Measurements from ENCODE around the gene PSMB3. TPM values are rescaled to one million over a fixed set of nuclear protein-coding genes. Genes with fewer than 3 reads are reported as not detected.

The PSMB3 gene
- total RNA-seq, 2 experiments from 2014 or later = 335 to 348 TPM

DNA sequence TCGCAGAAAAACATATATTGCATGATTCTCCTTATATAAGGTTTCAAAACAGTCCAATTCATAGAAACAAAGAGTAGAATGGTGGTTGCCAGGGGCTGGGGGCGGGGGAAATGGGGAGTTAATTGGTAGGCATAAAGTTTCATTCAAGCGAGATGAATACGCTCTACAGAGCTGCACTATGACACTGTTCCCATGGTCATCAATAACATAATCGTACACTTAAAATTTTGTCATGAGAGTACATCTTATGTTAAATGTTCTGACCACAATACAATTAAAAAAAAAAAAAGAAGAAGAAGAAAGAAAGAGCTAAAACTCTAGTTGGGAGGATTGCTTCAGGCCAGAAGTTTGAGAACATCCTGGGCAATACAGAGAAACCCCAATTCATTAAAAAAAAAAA is 41.7 kb downstream of the PSMB3 start:
- Mint-ChIP-seq H3K27ac (no peak overlapping the region), H3K4me3 (no peak overlapping the region), H3K27me3 (no peaks in the 10 kb centered on the region), H3K36me3 (peaks cover 3% of the 10 kb centered on the region), H3K4me1 (ENCODE audit: low read depth) (peaks cover 37% of the 10 kb centered on the region), H3K9me3 (no peaks in the 10 kb centered on the region)
- no peak for DNase-seq
- ChIA-PET POLR2A (interaction anchor here (0.5 kb wide), 1 partner anchor 53 kb away, joined by 4 read pairs; no protein-coding TSS in a partner anchor), CTCF (no interaction called here)
- intact Hi-C loops (cut with micrococcal nuclease) = no loop called here

DNA sequence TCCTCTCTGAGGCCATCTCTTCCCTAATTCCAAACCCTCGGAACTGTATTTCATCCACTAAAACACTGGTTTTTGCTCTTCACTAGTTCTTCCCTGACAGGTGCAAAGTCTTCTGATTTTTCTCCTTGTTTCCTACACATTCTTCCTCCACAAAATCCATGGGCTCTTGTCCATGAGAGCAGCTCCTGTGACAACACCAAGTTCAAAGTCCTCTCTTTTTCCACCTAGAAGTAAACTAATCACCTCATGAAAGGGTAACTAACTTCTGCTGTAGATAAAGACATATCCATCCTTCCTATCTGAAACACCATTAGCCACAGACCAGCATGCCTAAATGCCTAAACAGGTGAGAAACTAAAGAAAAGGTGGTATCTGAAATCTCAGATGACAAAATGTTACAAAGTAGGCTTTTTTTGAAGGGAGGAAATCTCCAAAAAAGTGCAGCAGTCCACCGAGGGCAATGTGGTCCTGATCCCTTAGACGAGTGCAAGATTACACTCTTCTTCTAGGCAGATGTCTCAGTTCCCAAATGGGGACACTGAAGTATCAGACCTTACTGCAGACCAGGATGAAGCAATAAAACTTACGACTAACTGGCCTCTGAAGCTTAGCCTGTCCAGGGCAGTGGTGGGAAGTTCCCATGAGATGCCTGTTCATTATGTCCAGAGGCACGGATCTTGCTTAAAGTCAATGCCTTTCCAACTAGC is 44.1 kb downstream of the PSMB3 start:
- POLR2A ChIA-PET = no interaction called here
- peaks cover 39% of the 10 kb centered on the region for H3K4me1 Mint-ChIP-seq (ENCODE audit: low read depth)
- no peaks in the 10 kb centered on the region for H3K9me3 Mint-ChIP-seq
- no peak overlapping the region for H3K27ac Mint-ChIP-seq
- H3K27me3 Mint-ChIP-seq = no peaks in the 10 kb centered on the region
- CTCF ChIA-PET = no interaction called here
- H3K36me3 Mint-ChIP-seq = peaks cover 10% of the 10 kb centered on the region
- DNase-seq = no peak
- intact Hi-C loops (cut with micrococcal nuclease) = no loop called here
- no peak overlapping the region for H3K4me3 Mint-ChIP-seq

DNA sequence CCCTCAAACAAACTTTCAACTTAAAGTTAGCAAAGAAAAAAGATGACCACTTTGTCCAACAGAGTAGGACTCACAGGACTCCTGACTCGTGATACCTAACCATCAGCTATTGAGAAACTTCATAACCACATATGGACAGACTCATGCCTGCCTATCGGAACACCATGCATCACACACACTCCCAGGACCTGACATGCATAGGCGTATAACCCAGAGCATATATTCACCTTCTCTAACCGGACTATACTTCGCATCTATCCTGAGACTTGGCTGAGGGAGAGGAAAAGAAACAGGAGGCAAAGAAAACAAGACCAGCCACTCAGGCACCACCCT is 44.6 kb downstream of the PSMB3 start:
- no peak for DNase-seq
- peaks cover 39% of the 10 kb centered on the region for H3K4me1 Mint-ChIP-seq (ENCODE audit: low read depth)
- H3K36me3 Mint-ChIP-seq = peaks cover 15% of the 10 kb centered on the region
- intact Hi-C loops (cut with micrococcal nuclease) = no loop called here
- H3K27me3 Mint-ChIP-seq = no peaks in the 10 kb centered on the region
- H3K9me3 Mint-ChIP-seq = no peaks in the 10 kb centered on the region
- H3K4me3 Mint-ChIP-seq = peak overlapping the region; percentile 24
- CTCF ChIA-PET = interaction anchor here (1.3 kb wide), 1 partner anchor 62 kb away, joined by 6 read pairs; no protein-coding TSS in a partner anchor
- H3K27ac Mint-ChIP-seq = no peak overlapping the region
- POLR2A ChIA-PET = no interaction called here

DNA sequence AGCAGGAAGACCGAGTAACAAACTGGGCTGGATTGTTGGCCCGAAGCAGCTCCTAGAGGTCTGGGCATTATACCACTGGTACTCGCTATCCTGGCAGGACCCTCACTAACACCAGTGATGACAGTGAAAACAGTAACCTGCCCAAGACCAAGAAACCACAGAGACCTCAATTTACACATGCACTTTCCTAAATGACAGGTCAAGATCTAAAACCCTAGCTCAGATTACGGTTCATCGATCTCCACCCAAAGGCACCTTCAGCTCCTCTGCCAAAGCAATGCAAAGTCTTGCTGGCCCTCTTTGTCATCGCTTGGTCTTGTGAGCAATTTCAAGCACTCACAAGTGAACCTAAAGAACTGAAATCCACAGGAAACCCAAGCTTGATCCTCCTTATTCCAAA is 45.3 kb downstream of the PSMB3 start:
- Mint-ChIP-seq H3K27ac (peak overlapping the region; percentile 86), H3K4me1 (ENCODE audit: low read depth) (peaks cover 39% of the 10 kb centered on the region), H3K4me3 (peak overlapping the region; percentile 80), H3K36me3 (peaks cover 18% of the 10 kb centered on the region), H3K27me3 (no peaks in the 10 kb centered on the region), H3K9me3 (no peaks in the 10 kb centered on the region)
- ChIA-PET POLR2A (no interaction called here), CTCF (interaction anchor here (0.6 to 1.3 kb wide), 3 partner anchors 30 to 68 kb away, joined by 3 to 6 read pairs (median 3); no protein-coding TSS in a partner anchor)
- DNase-seq = no peak
- intact Hi-C loops (cut with micrococcal nuclease) = loop anchor here (2.0 kb wide), 1 partner anchor 45 kb away; the partner anchor contains the start of gene PSMB3

DNA sequence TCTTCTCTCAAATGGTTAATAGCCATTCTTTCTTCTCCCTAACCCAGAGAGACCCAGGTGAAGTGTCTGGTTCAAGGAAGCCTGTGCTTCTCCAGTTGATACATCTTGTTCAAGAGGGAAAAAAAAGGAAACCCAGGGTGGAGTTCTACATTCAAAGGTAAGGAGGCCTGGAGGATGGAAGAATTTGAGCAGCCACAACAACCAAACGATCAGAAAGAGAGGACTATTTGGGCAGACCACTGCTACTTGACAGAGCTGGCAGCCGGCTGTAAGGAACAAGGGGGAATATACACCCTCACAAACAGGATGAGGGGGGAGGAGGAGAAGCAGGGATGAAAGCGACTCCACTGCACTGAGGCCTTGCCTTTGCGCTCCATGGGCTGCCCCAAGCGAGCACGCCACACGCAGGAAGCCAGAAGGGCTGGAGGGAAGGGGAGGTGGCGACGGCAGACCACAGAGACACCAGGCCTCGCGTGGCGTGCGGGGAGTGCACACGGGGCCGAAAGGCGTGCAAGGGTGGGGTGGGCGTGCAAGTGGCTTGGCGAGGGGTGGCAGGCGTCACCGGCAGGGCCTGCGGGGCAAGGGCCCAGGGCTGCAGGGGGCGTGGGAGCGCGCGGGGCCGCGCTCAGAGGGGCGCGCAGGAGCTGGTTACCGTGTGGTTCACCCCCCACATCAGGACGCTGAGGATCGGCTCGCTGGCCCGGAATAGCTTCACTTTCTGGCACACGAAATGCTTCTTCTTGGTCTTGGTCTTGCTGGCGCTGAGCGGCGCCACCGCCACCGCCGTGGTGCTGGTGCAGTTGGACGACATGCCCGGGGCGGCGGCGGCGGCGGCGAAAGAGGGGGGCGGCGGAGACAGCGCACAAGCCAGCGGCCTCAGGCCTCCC is 46.3 kb downstream of the PSMB3 start:
- peak; percentile 69 for DNase-seq
- Mint-ChIP-seq H3K27me3 (no peaks in the 10 kb centered on the region), H3K36me3 (peaks cover 20% of the 10 kb centered on the region), H3K4me3 (peak overlapping the region; percentile 80), H3K9me3 (no peaks in the 10 kb centered on the region), H3K27ac (peak overlapping the region; percentile 86), H3K4me1 (ENCODE audit: low read depth) (peaks cover 39% of the 10 kb centered on the region)
- ChIA-PET CTCF (interaction anchor here (0.8 to 1.3 kb wide), 3 partner anchors 31 to 122 kb away, joined by 3 to 6 read pairs (median 4); no protein-coding TSS in a partner anchor), POLR2A (interaction anchor here (1.0 kb wide), 1 partner anchor 55 kb away, joined by 3 read pairs; the partner anchor contains the start of gene RPL23)
- intact Hi-C loops (cut with micrococcal nuclease) = loop anchor here (1.0 to 2.0 kb wide), 2 partner anchors 46 to 71 kb away; partner anchors contain the start of genes LASP1 and PSMB3

DNA sequence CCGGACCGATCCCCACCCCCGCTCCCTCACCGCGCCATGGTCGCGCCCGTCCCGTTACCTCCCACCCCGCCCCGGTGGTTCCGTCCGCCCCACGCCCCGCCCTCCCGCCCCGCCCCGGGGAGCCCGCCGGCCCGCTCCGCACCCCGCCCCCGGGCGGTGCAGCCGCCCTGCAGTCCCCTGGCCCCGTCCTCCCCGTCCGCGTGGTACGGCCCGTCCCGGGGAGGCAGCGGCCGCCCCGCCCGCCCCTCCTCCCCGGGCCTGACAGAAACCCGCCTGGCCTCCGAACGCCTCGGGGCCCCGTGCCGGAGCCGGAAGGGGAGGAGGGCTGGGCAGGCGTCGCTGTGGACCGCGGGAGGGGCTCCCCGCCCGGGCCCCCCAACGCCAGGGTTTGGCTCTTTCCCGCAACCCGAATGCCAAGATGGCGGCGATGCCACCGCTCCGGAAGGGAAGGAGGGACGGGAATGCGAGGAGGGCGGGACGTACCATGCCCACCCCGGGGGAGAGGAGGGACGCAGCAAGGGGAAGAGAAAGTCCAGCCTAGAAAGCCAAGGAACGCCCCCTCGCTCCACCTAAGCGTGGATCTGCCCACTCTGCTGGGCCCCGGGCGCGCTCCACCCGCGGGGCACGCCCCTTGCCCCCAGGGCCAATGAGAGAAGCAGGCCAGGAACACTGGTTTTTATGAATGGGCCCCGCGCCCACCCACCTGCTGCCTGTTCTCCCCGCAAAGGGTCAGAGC is 47.1 kb downstream of the PSMB3 start, which contains the start of gene PIP4K2B:
Gene PIP4K2B, minus strand, starts transcription at position 56 of the 736 bp plus-strand sequence. CDS start 132 bp downstream, outside the sequence.
- peak within 1 kb of the TSS; percentile 80 for H3K4me3 Mint-ChIP-seq
- peaks cover 33% of the 10 kb centered on the region for H3K4me1 Mint-ChIP-seq (ENCODE audit: low read depth)
- H3K9me3 Mint-ChIP-seq = no peaks in the 10 kb centered on the region
- intact Hi-C loops (cut with micrococcal nuclease) = loop anchor here (1.0 to 2.0 kb wide), 3 partner anchors 26 to 71 kb away; partner anchors contain the start of genes CWC25, LASP1 and PSMB3
- peak within 1 kb of the TSS; percentile 86 for H3K27ac Mint-ChIP-seq
- H3K27me3 Mint-ChIP-seq = no peaks in the 10 kb centered on the region
- ChIA-PET CTCF (interaction anchor here (0.7 to 1.3 kb wide), 2 partner anchors 123 to 401 kb away, joined by 3 to 4 read pairs; partner anchors contain the start of gene RPL19), POLR2A (interaction anchor here (1.0 kb wide), 1 partner anchor 54 kb away, joined by 3 read pairs; the partner anchor contains the start of gene RPL23)
- peak; percentile 94 for DNase-seq
- peaks cover 25% of the 10 kb centered on the region for H3K36me3 Mint-ChIP-seq

DNA sequence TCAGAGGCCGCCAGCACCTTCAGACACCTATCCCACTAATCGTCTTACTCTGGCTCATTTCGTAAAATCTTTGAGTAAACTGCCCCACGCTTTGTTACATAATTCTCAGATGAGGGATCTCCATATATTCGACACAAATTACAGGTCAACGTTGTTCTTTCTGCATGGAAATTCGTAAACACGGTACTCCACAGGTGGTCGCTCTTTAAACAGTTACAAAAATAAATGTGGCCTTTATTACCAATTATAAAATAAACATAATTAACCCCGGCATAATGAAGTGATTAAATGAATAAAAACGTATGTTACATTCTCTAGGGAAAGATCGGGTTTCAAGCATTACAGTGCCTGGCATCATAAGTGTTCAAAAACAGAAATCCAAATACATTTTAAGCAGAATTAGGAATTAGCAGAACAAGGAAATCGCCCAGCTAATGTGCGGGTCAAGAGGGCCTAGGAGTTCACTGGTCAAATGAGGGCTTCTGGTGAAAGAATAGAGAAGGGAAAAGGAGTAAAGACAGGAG is 47.8 kb downstream of the PSMB3 start:
- H3K27ac Mint-ChIP-seq = peak overlapping the region; percentile 79
- H3K4me1 Mint-ChIP-seq (ENCODE audit: low read depth) = peaks cover 33% of the 10 kb centered on the region
- intact Hi-C loops (cut with micrococcal nuclease) = loop anchor here (1.0 kb wide), 1 partner anchor 25 kb away; the partner anchor contains the start of gene CWC25
- peak overlapping the region; percentile 74 for H3K4me3 Mint-ChIP-seq
- ChIA-PET CTCF (interaction anchor here (0.7 kb wide), 1 partner anchor 400 kb away, joined by 3 read pairs; the partner anchor contains the start of gene RPL19), POLR2A (no interaction called here)
- peaks cover 26% of the 10 kb centered on the region for H3K36me3 Mint-ChIP-seq
- DNase-seq = no peak
- no peaks in the 10 kb centered on the region for H3K27me3 Mint-ChIP-seq
- no peaks in the 10 kb centered on the region for H3K9me3 Mint-ChIP-seq

DNA sequence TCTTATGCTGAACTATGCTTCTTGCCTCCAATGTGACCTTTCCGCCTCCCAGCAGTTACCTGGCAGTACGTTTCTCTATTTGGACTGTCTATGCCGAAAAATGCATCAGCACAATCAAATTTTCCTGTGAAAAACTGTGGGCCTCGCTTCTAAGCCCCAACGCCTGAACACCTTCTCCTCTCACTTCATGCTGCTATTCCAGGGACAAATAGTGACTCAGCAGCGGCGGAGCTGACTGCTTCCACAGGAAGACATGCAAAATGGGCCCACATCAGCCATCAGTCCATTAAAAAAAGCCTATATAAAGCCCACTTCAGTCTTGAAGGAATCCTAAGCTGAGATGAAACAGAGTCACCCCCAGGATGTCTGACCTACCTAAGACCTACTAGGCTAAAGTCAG is 57.3 kb downstream of the PSMB3 start:
- ChIA-PET POLR2A (no interaction called here), CTCF (no interaction called here)
- no peak for DNase-seq
- Mint-ChIP-seq H3K9me3 (no peaks in the 10 kb centered on the region), H3K27ac (no peak overlapping the region), H3K4me1 (ENCODE audit: low read depth) (no peaks in the 10 kb centered on the region), H3K27me3 (no peaks in the 10 kb centered on the region), H3K4me3 (no peak overlapping the region), H3K36me3 (peaks cover 37% of the 10 kb centered on the region)
- intact Hi-C loops (cut with micrococcal nuclease) = no loop called here

Small RNA genes lying within 50 kb of the gene (microRNA-seq; reads per million reads assigned to microRNA genes)
- gene MIR4726 (ENCODE audit: borderline microRNAs expressed, borderline number of aligned reads, borderline replicate concordance) = 4.7 reads per million, percentile 12 among the genes with 10 or more reads in this experiment

Other genes with a start within 250 kb of the PSMB3 start
- gene SRCIN1, start 146.8 kb upstream of the PSMB3 start, total RNA-seq = 1 to 10 TPM in 1 of 2 experiments, under 1 TPM in 1; 0.92 to 1.6 TPM
- 10 to 100 TPM; 37.1 to 38.0 TPM for gene EPOP, start 77.8 kb upstream of the PSMB3 start, total RNA-seq
- gene MLLT6, start 47.5 kb upstream of the PSMB3 start, total RNA-seq = 100 to 1,000 TPM; 204 to 221 TPM
- gene CISD3, start 22.4 kb upstream of the PSMB3 start, total RNA-seq = 10 to 100 TPM; 54.7 to 59.1 TPM
- 1 to 10 TPM; 3.4 to 4.2 TPM for gene PCGF2, start 4.4 kb upstream of the PSMB3 start, total RNA-seq
- 10 to 100 TPM; 37.8 to 37.9 TPM for gene PIP4K2B, start 46.8 kb downstream of the PSMB3 start, total RNA-seq
- gene CWC25, start 72.6 kb downstream of the PSMB3 start, total RNA-seq = 10 to 100 TPM; 21.1 to 21.5 TPM
- gene RPL23, start 101.0 kb downstream of the PSMB3 start, total RNA-seq = 1,000 to 10,000 TPM; 1,774 to 1,791 TPM
- 100 to 1,000 TPM; 134 to 139 TPM for gene LASP1, start 117.3 kb downstream of the PSMB3 start, total RNA-seq
- gene FBXO47, start 214.7 kb downstream of the PSMB3 start, total RNA-seq = not detected